Hepatocyte (in vitro differentiated cells): Measurements from ENCODE around the gene MTHFS. TPM values are rescaled to one million over a fixed set of nuclear protein-coding genes. Genes with fewer than 3 reads are reported as not detected.

Experiments used
- DNase-seq: peaks from one replicate; pipeline ENCODE4 v3.0.0-alpha.2; 2016; ENCODE audit warnings: low spot score
- H2AFZ ChIP-seq: fragments of 200-600 bp; sonication (generic); 2 replicates; pipeline ENCODE4 v1.6.0; 2016; ENCODE audit warnings: antibody characterized with exemption, mild to moderate bottlenecking
- H3K27ac ChIP-seq: fragments of 200-600 bp; sonication (generic); 2 replicates; pipeline ENCODE4 v1.5.1; 2016; ENCODE audit warnings: mild to moderate bottlenecking
- H3K27me3 ChIP-seq: fragments of 200-600 bp; sonication (generic); 2 replicates; pipeline ENCODE4 v1.6.1; 2016
- H3K36me3 ChIP-seq: fragments of 200-600 bp; sonication (generic); replicated peaks from 2 replicates; pipeline ENCODE4 v1.5.1; 2016; ENCODE audit warnings: low read depth; ENCODE audit not compliant: insufficient read depth
- H3K4me1 ChIP-seq: fragments of 200-600 bp; sonication (generic); 2 replicates; pipeline ENCODE4 v1.5.1; 2016; ENCODE audit warnings: mild to moderate bottlenecking, moderate library complexity; ENCODE audit not compliant: insufficient read depth
- H3K4me2 ChIP-seq: fragments of 200-600 bp; sonication (generic); 2 replicates; pipeline ENCODE4 v1.6.0; 2016
- H3K4me3 ChIP-seq: fragments of 200-600 bp; sonication (generic); 2 replicates; pipeline ENCODE4 v1.5.1; 2016; ENCODE audit warnings: mild to moderate bottlenecking
- H3K79me2 ChIP-seq: fragments of 200-600 bp; sonication (generic); 2 replicates; pipeline ENCODE4 v1.6.0; 2017; ENCODE audit warnings: mild to moderate bottlenecking
- H3K9me2 ChIP-seq: fragments of 200-600 bp; sonication (generic); replicated peaks from 2 replicates; pipeline ENCODE4 v1.6.0; 2017; ENCODE audit warnings: mild to moderate bottlenecking; ENCODE audit not compliant: insufficient read depth
- H3K9me3 ChIP-seq: fragments of 200-600 bp; sonication (generic); 2 replicates; pipeline ENCODE4 v1.5.1; 2016; ENCODE audit warnings: low read depth, mild to moderate bottlenecking
- H4K20me1 ChIP-seq: fragments of 200-600 bp; sonication (generic); 2 replicates; pipeline ENCODE4 v1.6.0; 2016; ENCODE audit warnings: mild to moderate bottlenecking; ENCODE audit not compliant: insufficient read depth, poor library complexity, severe bottlenecking
- CTCF ChIP-seq: fragments of 200-600 bp; sonication (generic); IDR thresholded peaks from 2 replicates; pipeline ENCODE4 v1.5.1; 2016; ENCODE audit warnings: antibody characterized with exemption, mild to moderate bottlenecking; ENCODE audit not compliant: poor library complexity
- EZH2 ChIP-seq: fragments of 200-600 bp; sonication (generic); IDR thresholded peaks from 2 replicates; pipeline ENCODE4 v1.6.1; 2016; ENCODE audit warnings: antibody characterized with exemption, mild to moderate bottlenecking, borderline replicate concordance
- EZH2phosphoT487 ChIP-seq: fragments of 200-600 bp; sonication (generic); IDR thresholded peaks from one replicate; pipeline ENCODE4 v1.6.1; 2018; ENCODE audit warnings: antibody characterized with exemption, mild to moderate bottlenecking, low read depth, moderate library complexity; ENCODE audit not compliant: unreplicated experiment, severe bottlenecking
- WGBS: methylation state at CpG from one replicate; pipeline ENCODE4 v1.1.6; 2016; ENCODE audit warnings: low lambda C conversion rate; ENCODE audit errors: missing lambda C conversion rate; 5-methylcytosine and 5-hydroxymethylcytosine counted together
- polyA plus RNA-seq: library from polyadenylated mRNA; unstranded; fragments of >200 nt; fragmentation: Nextera tagmentation; extraction: Ambion mirVana; gene quantifications from 2 replicates; pipeline ENCODE4 v1.2.1, GENCODE V29; 2016
- small RNA-seq: library from RNA; depleted of rRNA; stranded (forward); fragments of <200 nt; gene quantifications from one replicate; pipeline ENCODE3, GENCODE V24; 2014
- total RNA-seq: library from RNA; depleted of rRNA; stranded (reverse); fragments of >200 nt; gene quantifications from 2 replicates; pipeline ENCODE4 v1.2.3, GENCODE V29; 2014

The MTHFS gene
- total and polyA plus RNA-seq, 2 experiments from 2014 or later, result 84.0 to 89.4 TPM

GRCh38 chr15:79811406-79812405 lies 85.1 kb downstream of the MTHFS start:
- Histone ChIP-seq H4K20me1 (no peaks in the 10 kb centered on the region), H2AFZ (no peak overlapping the region)
- DNase-seq, result peak; percentile 73

GRCh38 chr15:79804838-79805237 lies 92.0 kb downstream of the MTHFS start:
- Histone ChIP-seq H3K9me2 (no peaks in the 10 kb centered on the region), H3K27me3 (no peaks in the 10 kb centered on the region), H4K20me1 (no peaks in the 10 kb centered on the region), H3K36me3 (no peaks in the 10 kb centered on the region), H2AFZ (no peak overlapping the region), H3K4me1 (no peaks in the 10 kb centered on the region), H3K79me2 (no peaks in the 10 kb centered on the region), H3K9me3 (no peaks in the 10 kb centered on the region), H3K4me3 (no peak overlapping the region), H3K4me2 (no peak overlapping the region), H3K27ac (no peak overlapping the region)
- TF ChIP-seq CTCF (no peak), EZH2phosphoT487 (no peak), EZH2 (no peak)
- DNase-seq, result no peak
- 93% methylated on average over 2 of the region's 2 CpGs for WGBS

More at GRCh38 chr15:79811406-79812405, 85.1 kb downstream of the MTHFS start:
- Histone ChIP-seq H3K9me3 (no peaks in the 10 kb centered on the region), H3K4me1 (peaks cover 4% of the 10 kb centered on the region), H3K9me2 (no peaks in the 10 kb centered on the region), H3K27me3 (no peaks in the 10 kb centered on the region), H3K4me3 (no peak overlapping the region), H3K36me3 (no peaks in the 10 kb centered on the region), H3K27ac (no peak overlapping the region), H3K79me2 (no peaks in the 10 kb centered on the region), H3K4me2 (peak overlapping the region; percentile 0)
- TF ChIP-seq EZH2phosphoT487, result no peak
- no peak for TF ChIP-seq EZH2
- TF ChIP-seq CTCF, result no peak
- 83% methylated on average over 15 of the region's 15 CpGs for WGBS

- Histone ChIP-seq H3K9me2 (no peaks in the 10 kb centered on the region), H3K4me3 (no peak overlapping the region), H3K79me2 (no peaks in the 10 kb centered on the region), H4K20me1 (no peaks in the 10 kb centered on the region), H3K9me3 (no peaks in the 10 kb centered on the region), H3K27me3 (no peaks in the 10 kb centered on the region), H2AFZ (no peak overlapping the region), H3K4me2 (no peak overlapping the region), H3K27ac (no peak overlapping the region), H3K36me3 (no peaks in the 10 kb centered on the region), H3K4me1 (no peaks in the 10 kb centered on the region)
- WGBS, result 87% methylated on average over 2 of the region's 2 CpGs
- TF ChIP-seq CTCF (no peak), EZH2 (no peak), EZH2phosphoT487 (no peak)
- DNase-seq, result no peak
Measured at GRCh38 chr15:79798311-79798710, 98.5 kb downstream of the MTHFS start.

Small RNA genes within 50 kb of the gene (small RNA-seq; reads per million reads assigned to genes)
- gene RNU6-667P, result not detected

Other genes with a start within 250 kb of the MTHFS start
- 7.8 and 9.9 TPM in 2 replicates for gene BCL2A1, start 74.2 kb upstream of the MTHFS start, total RNA-seq
- gene BCL2A1, start 74.2 kb upstream of the MTHFS start, polyA plus RNA-seq, result 8.4 and 11.1 TPM in 2 replicates
- gene ZFAND6, start 162.7 kb upstream of the MTHFS start, total RNA-seq, result 160 and 187 TPM in 2 replicates
- gene ZFAND6, start 162.7 kb upstream of the MTHFS start, polyA plus RNA-seq, result 104 and 113 TPM in 2 replicates